22Rv1 (cell line): Measurements from ENCODE around the gene COQ8A.
"Not testable (repeated sequence)": the region's sequence is repeated elsewhere in the genome, so short reads cannot be mapped to it uniquely, and the experiment has no call there.

Experiments used
- H3K27ac ChIP-seq: fragments of 450-650 bp; 2 replicates; pipeline ENCODE4 v1.5.1; 2017
- ZFX ChIP-seq: fragments of 450-650 bp; IDR thresholded peaks from 2 replicates; pipeline ENCODE4 v1.6.1; 2017; ENCODE audit warnings: antibody characterized with exemption, borderline replicate concordance
- TF ChIP-seq, protein P1 (sequence below): fragments of 450-650 bp; IDR thresholded peaks from 2 replicates; pipeline ENCODE4 v1.5.1; 2017; ENCODE audit warnings: mild to moderate bottlenecking

COQ8A gene

DNA sequence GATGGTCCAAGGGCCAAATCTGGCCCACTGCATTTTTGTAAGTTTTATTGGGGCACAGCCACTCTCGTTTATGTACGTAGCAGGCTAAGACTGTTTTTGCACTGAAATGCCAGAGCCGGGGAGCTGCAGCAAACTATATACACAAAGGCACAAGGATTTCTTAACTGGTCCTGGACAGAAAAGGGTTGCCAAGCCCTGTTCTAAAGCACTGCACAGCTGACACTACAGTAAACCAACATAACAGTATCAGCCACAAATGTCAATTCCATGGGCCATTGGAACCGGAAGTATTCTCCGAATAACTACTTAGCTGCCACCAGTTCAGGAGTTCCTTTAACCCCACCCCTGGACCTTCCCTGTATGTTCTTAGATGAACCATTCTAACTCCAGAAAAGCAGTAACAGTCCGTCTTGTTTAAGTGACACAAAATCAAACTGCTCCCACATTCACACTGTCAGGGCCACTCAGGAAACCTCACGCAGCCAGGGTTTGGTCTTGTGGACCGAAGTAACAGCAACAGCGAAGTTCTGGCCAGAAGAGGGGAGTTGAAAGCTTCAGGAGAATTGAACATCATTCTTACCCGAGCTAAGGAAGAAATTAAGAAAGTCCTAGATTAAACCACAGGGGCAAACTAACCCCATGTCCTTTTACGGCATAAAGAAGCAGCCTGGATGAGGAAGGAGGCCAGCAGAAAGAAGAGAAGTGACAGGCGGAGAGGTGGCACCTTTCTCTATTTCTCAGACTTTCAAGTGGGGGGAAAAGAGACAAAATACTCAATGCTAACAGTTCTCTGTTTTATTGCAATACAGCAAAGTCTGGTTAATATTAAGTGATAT is 49.2 kb downstream of the COQ8A start:
- no peak for TF ChIP-seq ZFX
- TF ChIP-seq, protein P1, sequence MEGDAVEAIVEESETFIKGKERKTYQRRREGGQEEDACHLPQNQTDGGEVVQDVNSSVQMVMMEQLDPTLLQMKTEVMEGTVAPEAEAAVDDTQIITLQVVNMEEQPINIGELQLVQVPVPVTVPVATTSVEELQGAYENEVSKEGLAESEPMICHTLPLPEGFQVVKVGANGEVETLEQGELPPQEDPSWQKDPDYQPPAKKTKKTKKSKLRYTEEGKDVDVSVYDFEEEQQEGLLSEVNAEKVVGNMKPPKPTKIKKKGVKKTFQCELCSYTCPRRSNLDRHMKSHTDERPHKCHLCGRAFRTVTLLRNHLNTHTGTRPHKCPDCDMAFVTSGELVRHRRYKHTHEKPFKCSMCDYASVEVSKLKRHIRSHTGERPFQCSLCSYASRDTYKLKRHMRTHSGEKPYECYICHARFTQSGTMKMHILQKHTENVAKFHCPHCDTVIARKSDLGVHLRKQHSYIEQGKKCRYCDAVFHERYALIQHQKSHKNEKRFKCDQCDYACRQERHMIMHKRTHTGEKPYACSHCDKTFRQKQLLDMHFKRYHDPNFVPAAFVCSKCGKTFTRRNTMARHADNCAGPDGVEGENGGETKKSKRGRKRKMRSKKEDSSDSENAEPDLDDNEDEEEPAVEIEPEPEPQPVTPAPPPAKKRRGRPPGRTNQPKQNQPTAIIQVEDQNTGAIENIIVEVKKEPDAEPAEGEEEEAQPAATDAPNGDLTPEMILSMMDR = no peak
- H3K27ac ChIP-seq = peak overlapping the region; percentile 56

DNA sequence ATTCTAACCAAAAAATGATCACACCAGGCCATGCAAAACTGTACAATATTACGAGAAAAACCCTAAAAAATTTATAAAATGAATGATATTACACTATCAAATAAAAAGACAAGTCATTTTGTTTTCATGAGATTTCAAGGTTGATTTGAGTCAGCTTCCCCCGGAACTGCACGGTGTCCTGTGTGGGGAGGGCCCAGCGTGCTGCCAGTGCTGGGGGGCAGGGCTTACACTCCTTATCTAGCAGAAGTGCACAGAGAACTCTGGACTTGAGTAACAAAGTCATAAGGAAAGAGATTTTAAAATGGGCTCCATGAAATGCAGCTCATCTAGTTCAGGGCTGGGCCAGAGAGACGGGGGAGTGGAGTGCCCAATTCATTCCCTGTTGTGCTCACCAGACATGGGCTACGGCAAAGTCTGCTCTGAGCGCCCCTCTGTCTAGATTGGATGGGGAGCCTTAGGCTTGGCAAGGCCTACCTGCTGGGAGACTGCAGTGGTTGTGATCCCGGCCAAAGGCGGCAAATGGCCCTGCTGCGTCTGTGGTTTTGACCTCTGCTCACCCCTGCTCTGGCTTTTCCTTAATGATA is 50.1 kb downstream of the COQ8A start:
- H3K27ac ChIP-seq = no peak overlapping the region
- TF ChIP-seq ZFX = no peak
- TF ChIP-seq, protein P1 = no peak

DNA sequence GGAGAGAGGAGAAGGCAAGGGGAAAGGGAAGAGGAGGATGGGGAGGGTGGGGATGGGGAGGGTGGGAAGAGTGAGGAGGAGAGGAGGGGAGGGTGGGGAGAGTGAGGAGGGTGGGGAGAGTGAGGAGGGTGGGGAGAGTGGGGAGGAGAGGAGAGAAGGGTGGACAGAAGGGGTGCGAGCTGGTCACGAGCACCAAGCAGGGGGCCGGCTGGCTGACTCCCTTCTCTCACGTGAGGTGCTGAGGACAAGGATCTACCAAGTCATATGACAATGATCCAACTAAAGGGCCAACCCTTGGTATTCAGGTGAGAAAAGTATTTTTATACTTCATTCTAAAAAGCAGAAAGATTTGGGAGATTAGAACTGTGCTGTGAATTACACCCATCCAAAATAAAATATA is 51.8 kb downstream of the COQ8A start:
- no peak for TF ChIP-seq ZFX
- TF ChIP-seq, protein P1 = no peak
- no peak overlapping the region for H3K27ac ChIP-seq

DNA sequence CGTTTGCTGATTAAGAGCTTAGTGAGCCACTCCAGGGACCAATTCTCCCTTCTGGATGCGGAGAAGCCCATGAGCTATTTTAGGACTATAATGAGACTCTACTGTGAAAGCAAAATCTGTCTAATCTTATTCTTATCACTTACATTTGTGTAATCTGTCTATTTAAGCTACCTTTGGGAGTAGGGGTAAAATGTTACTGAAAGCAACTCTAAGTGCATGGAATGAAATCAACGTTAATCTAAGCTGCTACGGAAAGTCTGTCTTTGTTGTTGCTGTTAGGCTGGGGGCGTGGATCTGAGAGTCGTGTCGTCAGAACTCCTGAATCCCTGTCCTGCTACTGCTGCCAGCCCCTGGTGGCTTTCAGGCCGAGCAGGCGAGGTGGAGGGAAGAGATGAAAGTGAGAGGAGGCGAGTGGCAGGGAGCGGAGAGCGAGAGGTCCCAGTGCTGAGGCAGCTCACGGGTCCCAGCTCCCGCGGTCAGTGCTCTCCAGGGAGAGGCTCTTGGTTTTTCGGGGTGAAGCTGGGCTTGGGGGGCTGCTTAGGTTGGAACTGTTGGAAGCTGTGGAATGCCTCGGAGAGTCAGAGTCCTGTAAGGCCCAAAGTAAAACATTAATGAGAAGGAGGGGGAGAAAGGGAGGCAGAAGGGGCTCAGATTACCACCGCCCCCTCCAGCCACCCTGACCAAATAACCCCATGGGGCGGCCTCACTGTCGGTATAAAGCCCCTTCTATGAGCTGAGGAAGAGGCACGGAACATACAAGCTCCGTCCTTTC is 53.9 kb downstream of the COQ8A start:
- no peak for TF ChIP-seq ZFX
- H3K27ac ChIP-seq = no peak overlapping the region

DNA sequence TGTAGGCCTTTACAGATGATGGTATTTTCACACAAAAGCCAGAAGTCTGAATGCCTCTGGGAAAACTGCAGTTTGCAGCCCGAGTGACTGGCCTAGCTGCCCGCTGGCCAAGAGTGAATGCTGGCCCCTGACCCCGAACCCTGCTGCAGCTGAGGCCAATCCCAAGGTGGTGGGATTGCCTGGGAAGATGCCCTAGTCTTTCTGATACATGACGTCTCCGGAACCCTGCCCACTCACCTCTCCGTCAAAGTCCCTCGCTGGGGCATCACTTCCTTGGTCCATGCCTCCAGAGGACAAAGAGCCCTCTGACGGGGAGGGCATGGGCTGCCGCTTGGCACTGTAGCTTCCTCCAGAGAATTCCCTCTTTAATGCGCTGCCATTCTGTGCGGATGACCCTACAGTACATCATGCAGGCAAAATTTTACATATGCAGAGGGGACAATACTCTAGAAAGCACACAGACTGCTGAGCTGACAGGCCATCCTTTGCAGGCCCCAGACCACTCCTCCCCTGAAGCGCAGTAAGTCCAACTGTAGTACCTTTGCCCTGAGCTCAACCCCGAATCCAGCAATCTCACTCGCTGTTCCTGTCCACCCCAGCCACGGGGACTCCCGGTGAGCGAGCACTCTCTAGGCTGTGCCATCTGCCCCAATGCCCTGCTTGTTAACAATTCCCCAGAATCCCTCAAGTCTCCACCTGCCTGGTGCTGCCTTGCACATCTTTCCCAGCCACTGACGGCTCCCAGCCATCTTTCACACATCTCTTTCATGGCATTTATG is 54.7 kb downstream of the COQ8A start:
- no peak overlapping the region for H3K27ac ChIP-seq
- TF ChIP-seq, protein P1 = no peak
- TF ChIP-seq ZFX = no peak

DNA sequence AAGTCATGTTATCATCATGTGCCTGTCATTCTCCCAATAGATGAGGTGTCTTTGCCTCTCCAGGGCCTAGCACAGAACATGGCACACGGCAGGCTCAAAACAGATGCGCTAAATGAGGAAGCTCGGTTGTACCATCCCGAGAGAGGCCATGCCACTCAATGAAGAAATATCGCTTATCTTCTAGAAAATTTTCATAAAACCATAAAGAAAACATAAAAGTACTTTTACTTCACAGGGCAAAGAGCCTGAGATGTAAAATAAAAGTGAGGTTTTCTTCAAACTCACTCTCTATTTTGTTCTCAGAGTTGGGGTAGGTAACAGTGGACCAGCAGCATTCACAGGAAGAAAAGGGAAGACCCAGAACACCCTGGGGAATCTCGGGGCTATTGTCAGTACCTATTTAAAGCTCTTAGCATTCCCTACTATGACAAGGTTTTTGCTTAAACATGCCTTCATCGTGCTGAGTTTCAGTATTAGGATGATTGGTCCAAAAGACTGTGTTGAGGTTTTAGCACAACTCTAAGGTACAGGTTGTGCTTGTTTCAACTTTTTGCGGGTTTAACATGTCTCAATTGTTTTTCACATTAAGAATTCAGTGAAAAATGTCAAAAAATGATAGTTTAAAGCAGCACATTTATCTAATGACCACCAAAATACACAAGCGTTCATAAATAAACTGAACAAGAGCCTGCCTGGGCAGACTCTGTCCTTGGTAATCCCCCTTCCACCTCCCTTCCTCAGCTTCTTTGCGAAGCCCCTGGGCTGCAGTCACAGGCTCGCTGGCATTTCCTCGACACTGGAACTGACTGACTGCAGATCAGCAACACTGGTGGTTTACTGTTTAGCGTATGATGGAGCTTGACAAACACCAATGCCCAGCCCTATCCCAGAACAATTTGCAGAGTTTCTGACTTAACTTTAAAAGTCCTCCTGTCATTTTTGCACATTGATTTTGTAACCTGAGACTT is 55.6 kb downstream of the COQ8A start:
- no peak overlapping the region for H3K27ac ChIP-seq
- TF ChIP-seq, protein P1 = no peak
- TF ChIP-seq ZFX = no peak

DNA sequence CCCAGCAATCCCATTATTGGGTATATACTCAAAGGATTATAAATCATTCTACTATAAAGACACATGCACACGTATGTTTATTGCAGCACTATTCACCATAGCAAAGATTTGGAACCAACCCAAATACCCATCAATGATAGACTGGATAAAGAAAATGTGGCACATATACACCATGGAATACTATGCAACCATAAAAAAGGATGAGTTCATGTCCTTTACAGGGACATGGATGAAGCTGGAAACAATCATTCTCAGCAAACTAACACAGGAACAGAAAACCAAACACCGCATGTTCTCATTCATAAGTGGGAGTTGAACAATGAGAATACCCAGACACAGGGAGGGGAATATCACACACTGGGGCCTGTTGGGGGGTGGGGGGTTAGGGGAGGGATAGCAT is 59.5 kb downstream of the COQ8A start:
- not testable (repeated sequence) for H3K27ac ChIP-seq
